Measurements from ENCODE around the gene CAMTA1.

DNA sequence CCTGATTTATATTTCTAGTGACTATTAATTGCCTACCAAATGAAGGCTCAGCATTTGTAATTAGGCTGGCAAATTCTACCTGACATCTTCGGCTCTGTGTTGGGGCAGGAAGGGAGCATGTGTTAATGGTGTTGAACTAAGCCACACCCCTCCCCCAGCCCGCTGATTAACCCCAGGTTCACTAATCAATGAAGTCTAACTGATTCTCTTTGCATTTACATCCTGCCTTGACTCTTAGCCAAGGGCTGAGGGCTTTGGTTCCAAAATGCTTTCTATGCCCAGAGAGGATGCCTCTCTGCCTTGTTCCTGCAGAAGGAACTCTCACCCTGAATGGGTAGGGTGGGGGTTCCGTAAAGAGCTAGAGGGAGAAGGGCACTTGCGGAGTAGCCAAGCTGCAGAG, 393.1 kb downstream of the CAMTA1 start:
- TF ChIP-seq, protein P1, sequence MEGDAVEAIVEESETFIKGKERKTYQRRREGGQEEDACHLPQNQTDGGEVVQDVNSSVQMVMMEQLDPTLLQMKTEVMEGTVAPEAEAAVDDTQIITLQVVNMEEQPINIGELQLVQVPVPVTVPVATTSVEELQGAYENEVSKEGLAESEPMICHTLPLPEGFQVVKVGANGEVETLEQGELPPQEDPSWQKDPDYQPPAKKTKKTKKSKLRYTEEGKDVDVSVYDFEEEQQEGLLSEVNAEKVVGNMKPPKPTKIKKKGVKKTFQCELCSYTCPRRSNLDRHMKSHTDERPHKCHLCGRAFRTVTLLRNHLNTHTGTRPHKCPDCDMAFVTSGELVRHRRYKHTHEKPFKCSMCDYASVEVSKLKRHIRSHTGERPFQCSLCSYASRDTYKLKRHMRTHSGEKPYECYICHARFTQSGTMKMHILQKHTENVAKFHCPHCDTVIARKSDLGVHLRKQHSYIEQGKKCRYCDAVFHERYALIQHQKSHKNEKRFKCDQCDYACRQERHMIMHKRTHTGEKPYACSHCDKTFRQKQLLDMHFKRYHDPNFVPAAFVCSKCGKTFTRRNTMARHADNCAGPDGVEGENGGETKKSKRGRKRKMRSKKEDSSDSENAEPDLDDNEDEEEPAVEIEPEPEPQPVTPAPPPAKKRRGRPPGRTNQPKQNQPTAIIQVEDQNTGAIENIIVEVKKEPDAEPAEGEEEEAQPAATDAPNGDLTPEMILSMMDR (IDR thresholded peaks at IDR 0.05; ENCODE audit: poor library complexity): no peak
- no peak for TF ChIP-seq EZH2 (IDR thresholded peaks at IDR 0.05; ENCODE audit: borderline replicate concordance)

Data from hepatocyte (in vitro differentiated cells).